Activated naive CD8-positive, alpha-beta T cell (primary cell): ENCODE data around the gene ERC1.

ENCODE experiments used
- H3K27ac Mint-ChIP-seq: one replicate; pipeline ENCODE4 v1.8.0; 2021; ENCODE audit warnings: mixed read lengths
- H3K27me3 Mint-ChIP-seq: one replicate; pipeline ENCODE4 v1.8.0; 2021; ENCODE audit warnings: mixed read lengths
- H3K36me3 Mint-ChIP-seq: one replicate; pipeline ENCODE4 v1.8.0; 2021; ENCODE audit warnings: mixed read lengths
- H3K4me1 Mint-ChIP-seq: one replicate; pipeline ENCODE4 v1.8.0; 2021; ENCODE audit warnings: low read depth, mixed read lengths
- H3K4me3 Mint-ChIP-seq: one replicate; pipeline ENCODE4 v1.8.0; 2021; ENCODE audit warnings: mild to moderate bottlenecking, mixed read lengths
- H3K9me3 Mint-ChIP-seq: one replicate; pipeline ENCODE4 v1.8.0; 2021; ENCODE audit warnings: low read depth, mixed read lengths

Gene ERC1

GRCh38 chr12:1102115-1102514 lies 111.1 kb downstream of the ERC1 start:
- Mint-ChIP-seq H3K27me3 (no peaks in the 10 kb centered on the region), H3K36me3 (peaks cover 4% of the 10 kb centered on the region), H3K9me3 (no peaks in the 10 kb centered on the region), H3K27ac (no peak overlapping the region), H3K4me3 (no peak overlapping the region), H3K4me1 (peaks cover 28% of the 10 kb centered on the region)

- peaks cover 4% of the 10 kb centered on the region for H3K36me3 Mint-ChIP-seq
- H3K4me1 Mint-ChIP-seq: peaks cover 36% of the 10 kb centered on the region
- H3K9me3 Mint-ChIP-seq: no peaks in the 10 kb centered on the region
- H3K27me3 Mint-ChIP-seq: no peaks in the 10 kb centered on the region
- no peak overlapping the region for H3K27ac Mint-ChIP-seq
- H3K4me3 Mint-ChIP-seq: no peak overlapping the region
These were observed 111.9 kb downstream of the ERC1 start for GRCh38 chr12:1102791-1103450.

DNA sequence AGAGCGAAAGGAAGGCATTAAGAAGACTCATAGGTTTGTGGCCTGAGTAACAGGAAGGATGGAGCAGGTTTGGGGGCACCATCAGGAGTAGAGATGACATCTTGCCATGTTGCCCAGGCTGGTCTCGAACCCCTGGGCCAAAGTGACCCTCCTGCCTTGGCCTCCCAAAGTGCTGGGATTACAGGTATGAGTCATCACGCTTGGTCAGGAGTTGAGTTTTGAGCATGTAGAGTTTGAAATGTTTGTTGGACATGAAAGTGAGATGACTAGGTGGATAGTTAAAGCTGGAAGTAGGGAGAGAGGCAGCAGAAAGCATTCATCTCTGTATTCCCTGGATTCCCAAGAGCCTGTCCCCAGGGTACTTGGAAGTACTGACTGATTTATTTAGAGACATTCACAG lies 112.6 kb downstream of the ERC1 start:
- H3K36me3 Mint-ChIP-seq: peaks cover 4% of the 10 kb centered on the region
- no peak overlapping the region for H3K4me3 Mint-ChIP-seq
- no peaks in the 10 kb centered on the region for H3K27me3 Mint-ChIP-seq
- no peaks in the 10 kb centered on the region for H3K9me3 Mint-ChIP-seq
- H3K4me1 Mint-ChIP-seq: peaks cover 34% of the 10 kb centered on the region
- no peak overlapping the region for H3K27ac Mint-ChIP-seq

DNA sequence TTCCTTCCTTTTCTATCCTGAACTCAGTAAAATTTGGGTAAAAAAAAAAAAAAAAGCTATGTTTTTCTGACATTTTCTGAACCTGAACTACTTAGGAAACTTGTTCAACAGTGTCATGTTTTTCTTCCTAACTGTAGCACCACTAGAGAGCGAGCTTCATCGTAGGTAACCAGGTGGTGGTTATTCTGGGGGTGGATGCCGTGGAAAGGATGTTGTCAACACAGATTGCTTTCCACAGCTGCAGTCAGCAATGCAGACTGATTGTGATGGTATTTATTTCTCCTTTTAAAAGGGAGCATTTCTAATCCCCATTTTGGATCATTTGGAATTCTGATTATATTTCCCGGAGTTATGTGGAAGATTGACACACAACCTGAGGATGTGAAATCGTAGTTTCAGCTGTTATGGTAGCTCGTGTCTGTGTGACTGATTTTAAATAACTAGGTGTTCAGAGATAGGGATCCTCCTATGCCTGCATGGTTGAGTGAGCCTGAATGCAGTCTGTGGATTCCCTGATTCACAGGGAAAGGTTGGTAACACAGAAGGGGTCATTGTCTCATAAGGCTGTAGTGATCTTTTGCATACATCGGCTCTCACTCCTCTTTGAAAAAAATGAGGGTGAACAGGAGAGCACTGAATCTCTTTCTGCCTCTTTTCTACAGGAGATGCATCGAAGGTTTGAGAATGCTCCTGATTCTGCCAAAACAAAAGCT lies 113.2 kb downstream of the ERC1 start:
- Mint-ChIP-seq H3K36me3 (peaks cover 4% of the 10 kb centered on the region), H3K4me3 (no peak overlapping the region), H3K27ac (no peak overlapping the region), H3K4me1 (peaks cover 30% of the 10 kb centered on the region), H3K27me3 (no peaks in the 10 kb centered on the region), H3K9me3 (no peaks in the 10 kb centered on the region)

DNA sequence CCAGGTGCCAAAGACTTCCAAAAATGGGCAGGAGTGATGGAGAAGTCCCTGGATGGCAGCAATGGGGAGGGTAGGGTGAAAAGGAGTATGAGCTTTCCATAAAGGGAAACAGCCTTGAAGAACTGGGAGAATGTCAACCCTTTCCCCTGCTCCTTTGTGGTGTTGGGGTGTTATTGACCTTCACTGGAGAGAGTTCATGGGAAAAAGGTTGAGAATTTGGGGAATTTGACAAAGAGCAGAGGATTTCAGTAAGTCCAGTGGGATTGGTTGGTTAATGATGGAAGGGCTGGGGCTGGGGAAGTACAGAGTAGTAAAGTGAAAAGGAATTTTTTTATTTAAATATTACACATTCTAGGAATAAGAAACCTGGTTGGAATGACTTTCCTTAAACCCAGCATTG lies 116.6 kb downstream of the ERC1 start:
- no peaks in the 10 kb centered on the region for H3K27me3 Mint-ChIP-seq
- H3K4me3 Mint-ChIP-seq: no peak overlapping the region
- no peak overlapping the region for H3K27ac Mint-ChIP-seq
- H3K4me1 Mint-ChIP-seq: peaks cover 23% of the 10 kb centered on the region
- no peaks in the 10 kb centered on the region for H3K9me3 Mint-ChIP-seq
- H3K36me3 Mint-ChIP-seq: peaks cover 6% of the 10 kb centered on the region

DNA sequence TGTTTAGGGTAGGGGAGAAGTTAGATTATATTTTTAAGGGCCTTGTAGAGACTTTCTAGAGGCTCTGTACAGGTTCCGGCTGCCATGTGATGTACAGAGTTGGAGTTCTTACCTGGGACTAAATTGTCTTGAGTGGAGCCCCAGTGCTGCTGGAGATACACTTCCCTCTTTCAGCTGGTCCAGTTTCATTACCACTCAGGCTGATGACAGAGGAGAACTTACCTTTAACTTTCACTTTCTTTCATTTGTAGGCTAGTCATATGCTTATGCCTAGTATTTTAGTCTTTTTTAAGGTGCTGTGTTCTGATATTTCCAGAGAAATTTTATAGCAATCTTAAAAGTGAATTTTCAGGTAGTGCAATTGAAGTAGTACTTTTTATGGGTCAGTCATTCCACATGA lies 117.3 kb downstream of the ERC1 start:
- H3K27me3 Mint-ChIP-seq: no peaks in the 10 kb centered on the region
- peaks cover 20% of the 10 kb centered on the region for H3K4me1 Mint-ChIP-seq
- H3K36me3 Mint-ChIP-seq: peaks cover 6% of the 10 kb centered on the region
- H3K27ac Mint-ChIP-seq: no peak overlapping the region
- no peaks in the 10 kb centered on the region for H3K9me3 Mint-ChIP-seq
- H3K4me3 Mint-ChIP-seq: no peak overlapping the region

GRCh38 chr12:1115484-1116231 lies 124.6 kb downstream of the ERC1 start:
- Mint-ChIP-seq H3K4me3 (no peak overlapping the region), H3K27me3 (no peaks in the 10 kb centered on the region), H3K27ac (peak overlapping the region; percentile 18), H3K9me3 (no peaks in the 10 kb centered on the region), H3K36me3 (peaks cover 2% of the 10 kb centered on the region), H3K4me1 (peaks cover 3% of the 10 kb centered on the region)

DNA sequence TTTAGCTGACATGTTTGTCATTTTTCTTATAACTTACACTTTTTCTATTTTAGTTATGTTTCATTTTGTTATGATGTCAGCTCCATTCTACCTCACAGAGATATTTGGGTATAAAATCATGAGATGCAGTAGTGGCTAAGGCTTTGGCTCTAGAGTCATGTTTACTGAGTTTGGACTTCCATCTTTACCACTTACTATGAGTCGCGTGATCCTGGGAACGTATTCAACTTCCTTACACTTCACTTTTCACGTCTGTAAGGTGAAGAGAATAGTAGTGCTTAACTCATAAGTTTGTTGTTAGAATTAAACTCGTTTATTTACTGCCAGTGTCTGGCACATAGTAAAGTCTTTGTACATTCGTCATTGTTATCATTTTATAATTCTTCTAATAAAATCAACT lies 126.3 kb downstream of the ERC1 start:
- no peaks in the 10 kb centered on the region for H3K36me3 Mint-ChIP-seq
- H3K4me1 Mint-ChIP-seq: peaks cover 7% of the 10 kb centered on the region
- no peaks in the 10 kb centered on the region for H3K9me3 Mint-ChIP-seq
- H3K4me3 Mint-ChIP-seq: no peak overlapping the region
- no peaks in the 10 kb centered on the region for H3K27me3 Mint-ChIP-seq
- H3K27ac Mint-ChIP-seq: no peak overlapping the region

- no peaks in the 10 kb centered on the region for H3K36me3 Mint-ChIP-seq
- peaks cover 13% of the 10 kb centered on the region for H3K4me1 Mint-ChIP-seq
- H3K9me3 Mint-ChIP-seq: no peaks in the 10 kb centered on the region
- H3K27ac Mint-ChIP-seq: no peak overlapping the region
- H3K4me3 Mint-ChIP-seq: no peak overlapping the region
- no peaks in the 10 kb centered on the region for H3K27me3 Mint-ChIP-seq
These were observed 127.0 kb downstream of the ERC1 start for GRCh38 chr12:1117970-1118563.

GRCh38 chr12:1122786-1123185 lies 131.8 kb downstream of the ERC1 start:
- Mint-ChIP-seq H3K27me3 (no peaks in the 10 kb centered on the region), H3K9me3 (no peaks in the 10 kb centered on the region), H3K4me3 (no peak overlapping the region), H3K36me3 (peaks cover 5% of the 10 kb centered on the region), H3K27ac (no peak overlapping the region), H3K4me1 (peaks cover 22% of the 10 kb centered on the region)

GRCh38 chr12:1126091-1126490 lies 135.1 kb downstream of the ERC1 start:
- peaks cover 5% of the 10 kb centered on the region for H3K36me3 Mint-ChIP-seq
- no peaks in the 10 kb centered on the region for H3K9me3 Mint-ChIP-seq
- no peaks in the 10 kb centered on the region for H3K27me3 Mint-ChIP-seq
- H3K4me3 Mint-ChIP-seq: no peak overlapping the region
- peak overlapping the region; percentile 30 for H3K27ac Mint-ChIP-seq
- peaks cover 45% of the 10 kb centered on the region for H3K4me1 Mint-ChIP-seq

DNA sequence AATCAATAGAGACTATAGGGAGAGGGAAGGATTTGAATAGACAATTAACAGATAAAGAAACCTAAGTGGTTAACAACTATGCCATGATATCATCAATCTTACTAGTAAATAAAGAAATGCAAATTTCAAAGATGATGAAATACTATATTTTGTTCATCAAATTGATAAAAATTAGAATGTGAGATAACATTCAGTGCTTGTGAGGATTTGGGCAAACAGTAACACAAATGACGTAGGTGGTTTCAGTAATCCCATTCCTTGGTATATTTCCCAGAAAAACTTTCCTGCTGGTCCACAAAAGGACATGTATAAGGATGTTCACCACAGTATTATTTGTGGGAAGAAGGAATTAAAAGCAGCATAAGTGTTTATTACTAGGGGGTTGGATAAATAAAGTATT lies 136.0 kb downstream of the ERC1 start:
- no peaks in the 10 kb centered on the region for H3K27me3 Mint-ChIP-seq
- H3K4me3 Mint-ChIP-seq: no peak overlapping the region
- peaks cover 6% of the 10 kb centered on the region for H3K36me3 Mint-ChIP-seq
- H3K27ac Mint-ChIP-seq: no peak overlapping the region
- peaks cover 47% of the 10 kb centered on the region for H3K4me1 Mint-ChIP-seq
- H3K9me3 Mint-ChIP-seq: no peaks in the 10 kb centered on the region

DNA sequence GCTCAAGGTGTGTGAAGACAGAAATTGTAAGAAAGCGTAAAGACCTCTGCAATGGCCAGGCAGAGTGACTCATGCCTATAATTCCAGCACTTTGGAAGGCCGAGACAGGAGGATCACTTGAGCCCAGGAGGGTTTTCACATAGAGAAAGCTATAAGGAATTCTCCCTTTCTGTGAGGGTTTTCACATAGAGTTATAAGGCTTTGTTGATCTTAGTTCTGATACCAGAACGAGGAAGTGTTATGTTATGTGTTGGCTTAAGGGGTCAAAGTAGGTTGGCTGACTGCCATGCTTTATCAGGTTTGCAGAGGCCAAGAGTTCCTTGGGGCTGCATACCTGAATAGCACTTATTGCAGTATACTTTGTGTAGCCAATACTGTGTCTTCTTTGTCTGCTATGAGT lies 139.1 kb downstream of the ERC1 start:
- peaks cover 11% of the 10 kb centered on the region for H3K36me3 Mint-ChIP-seq
- H3K27ac Mint-ChIP-seq: no peak overlapping the region
- H3K4me1 Mint-ChIP-seq: peaks cover 41% of the 10 kb centered on the region
- H3K9me3 Mint-ChIP-seq: no peaks in the 10 kb centered on the region
- H3K27me3 Mint-ChIP-seq: no peaks in the 10 kb centered on the region
- H3K4me3 Mint-ChIP-seq: no peak overlapping the region

DNA sequence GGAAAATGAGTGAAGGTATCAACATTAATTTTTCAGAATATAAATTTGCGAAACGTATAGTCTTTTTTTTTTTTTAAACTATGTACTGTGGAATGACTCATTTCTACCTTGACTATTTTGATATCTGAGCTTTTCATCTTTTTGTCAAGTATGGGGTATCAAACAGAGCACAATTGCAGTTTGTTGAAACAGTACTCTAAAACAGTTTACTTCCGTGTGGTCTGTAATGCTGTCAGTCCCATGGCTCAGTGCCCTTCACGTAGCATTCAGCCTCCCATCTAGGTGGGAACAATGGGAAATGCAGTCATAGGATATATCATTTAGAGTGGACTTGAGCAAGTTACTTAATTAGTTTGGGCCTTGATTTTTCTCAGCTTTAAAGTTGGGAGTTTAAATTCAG lies 139.5 kb downstream of the ERC1 start:
- Mint-ChIP-seq H3K27me3 (no peaks in the 10 kb centered on the region), H3K27ac (no peak overlapping the region), H3K4me3 (no peak overlapping the region)

GRCh38 chr12:1131811-1132224 lies 140.8 kb downstream of the ERC1 start:
- peaks cover 7% of the 10 kb centered on the region for H3K36me3 Mint-ChIP-seq
- peaks cover 33% of the 10 kb centered on the region for H3K4me1 Mint-ChIP-seq
- H3K4me3 Mint-ChIP-seq: no peak overlapping the region
- H3K27ac Mint-ChIP-seq: peak overlapping the region; percentile 11
- H3K9me3 Mint-ChIP-seq: no peaks in the 10 kb centered on the region
- no peaks in the 10 kb centered on the region for H3K27me3 Mint-ChIP-seq

More for the DNA sequence above, 139.5 kb downstream of the ERC1 start:
- peaks cover 41% of the 10 kb centered on the region for H3K4me1 Mint-ChIP-seq
- peaks cover 11% of the 10 kb centered on the region for H3K36me3 Mint-ChIP-seq
- no peaks in the 10 kb centered on the region for H3K9me3 Mint-ChIP-seq
